HK-2 (cell line): ENCODE results near the gene TENM4.

Experiments
- DNase-seq: peaks from one replicate; pipeline ENCODE4 v3.0.0-alpha.2; 2018; ENCODE audit not compliant: unreplicated experiment

Gene TENM4

DNA sequence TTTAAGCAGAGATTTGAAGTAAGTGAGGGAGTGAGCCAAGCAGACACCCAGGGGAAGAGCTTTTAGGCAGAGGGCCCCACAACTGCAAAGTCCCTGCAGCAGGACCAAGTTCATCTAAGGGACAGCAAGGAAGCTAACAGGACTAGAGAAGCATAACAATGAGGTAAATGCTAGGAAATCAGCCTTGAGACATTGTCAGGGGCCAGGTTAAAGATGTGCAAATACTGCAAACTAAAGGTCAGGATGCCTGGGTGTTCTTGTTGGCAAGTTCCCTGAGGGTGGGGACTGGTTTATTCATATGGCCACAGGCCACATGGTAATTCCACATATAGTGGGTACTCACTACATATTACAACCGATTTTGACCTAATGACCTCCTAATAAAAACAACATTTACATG is 467.0 kb downstream of the TENM4 start:
- no peak for DNase-seq

DNA sequence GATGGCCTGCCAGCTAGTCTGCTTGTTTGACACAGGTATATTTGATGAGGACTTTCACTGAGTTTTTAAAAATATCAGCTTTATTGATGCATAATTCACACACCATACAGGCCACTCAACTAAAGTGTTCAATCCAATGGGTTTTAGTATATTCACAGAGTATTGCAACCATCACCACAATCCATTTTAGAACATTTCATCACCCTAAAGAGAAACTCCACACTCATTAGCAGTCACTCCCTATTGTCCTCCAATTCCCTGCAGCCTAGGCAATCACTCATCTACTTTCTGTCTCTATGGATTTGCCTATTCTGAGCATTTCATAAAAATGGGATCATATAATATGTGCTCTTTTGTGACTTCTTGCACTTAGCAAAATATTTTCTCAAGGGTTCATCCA is 468.2 kb downstream of the TENM4 start:
- no peak for DNase-seq

DNA sequence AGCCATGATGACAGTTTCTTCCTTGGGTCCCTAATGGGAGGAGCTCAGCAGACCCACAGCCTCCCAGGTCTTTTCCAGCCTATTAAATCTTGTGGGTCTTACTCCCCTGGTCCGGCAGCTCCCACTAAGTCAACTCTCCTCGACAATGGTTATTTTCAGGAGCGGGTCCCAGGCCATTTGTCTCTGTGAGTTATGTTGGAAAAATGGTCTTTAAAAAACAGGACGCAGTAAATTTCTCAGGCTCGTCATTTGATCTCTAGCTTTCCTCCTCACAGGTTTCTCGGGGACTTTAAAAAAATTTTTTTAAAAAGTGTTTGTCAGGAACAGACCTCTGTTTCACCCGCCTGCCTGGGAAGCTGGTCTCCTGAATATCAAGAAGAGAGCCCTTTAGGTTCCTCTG is 468.7 kb downstream of the TENM4 start:
- no peak for DNase-seq

DNA sequence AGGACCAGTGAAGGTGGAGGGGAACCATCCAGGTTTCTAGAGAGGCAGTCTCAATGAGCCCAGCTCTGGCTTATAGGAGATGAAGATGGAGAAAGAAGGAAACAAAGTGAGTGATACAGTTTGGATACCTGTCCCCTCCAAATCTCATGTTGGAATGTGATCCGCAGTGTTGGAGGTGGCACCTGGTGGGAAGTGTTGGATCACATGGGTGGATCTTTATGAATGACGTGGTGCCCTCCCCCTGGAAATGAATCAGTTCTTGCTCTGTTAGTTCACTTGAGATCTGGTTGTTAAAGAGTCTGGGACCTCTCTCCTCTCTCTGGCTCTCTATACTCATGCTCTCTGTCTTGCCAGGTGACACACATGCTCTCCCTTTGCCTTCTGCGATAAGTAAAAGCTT is 473.0 kb downstream of the TENM4 start:
- DNase-seq = no peak

DNA sequence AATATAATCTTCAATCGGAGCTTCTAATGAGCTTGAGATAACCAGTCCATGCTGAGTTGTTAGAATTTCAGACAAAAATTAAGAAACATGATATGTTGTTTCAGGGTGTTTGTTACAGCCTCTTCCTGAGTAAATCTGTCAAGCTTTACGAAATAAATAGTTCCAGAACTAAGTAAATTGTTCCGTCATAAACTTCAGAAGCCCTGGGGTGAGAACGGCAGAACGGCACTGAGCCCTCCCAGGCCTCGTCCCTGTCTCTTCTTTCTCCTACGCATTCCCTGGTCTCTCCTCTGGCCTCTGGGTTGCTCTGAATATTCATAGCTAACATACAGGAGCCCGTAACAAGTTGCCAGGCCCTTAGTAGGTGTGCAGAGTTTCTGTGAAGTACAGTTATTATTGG is 475.4 kb downstream of the TENM4 start:
- DNase-seq = no peak

DNA sequence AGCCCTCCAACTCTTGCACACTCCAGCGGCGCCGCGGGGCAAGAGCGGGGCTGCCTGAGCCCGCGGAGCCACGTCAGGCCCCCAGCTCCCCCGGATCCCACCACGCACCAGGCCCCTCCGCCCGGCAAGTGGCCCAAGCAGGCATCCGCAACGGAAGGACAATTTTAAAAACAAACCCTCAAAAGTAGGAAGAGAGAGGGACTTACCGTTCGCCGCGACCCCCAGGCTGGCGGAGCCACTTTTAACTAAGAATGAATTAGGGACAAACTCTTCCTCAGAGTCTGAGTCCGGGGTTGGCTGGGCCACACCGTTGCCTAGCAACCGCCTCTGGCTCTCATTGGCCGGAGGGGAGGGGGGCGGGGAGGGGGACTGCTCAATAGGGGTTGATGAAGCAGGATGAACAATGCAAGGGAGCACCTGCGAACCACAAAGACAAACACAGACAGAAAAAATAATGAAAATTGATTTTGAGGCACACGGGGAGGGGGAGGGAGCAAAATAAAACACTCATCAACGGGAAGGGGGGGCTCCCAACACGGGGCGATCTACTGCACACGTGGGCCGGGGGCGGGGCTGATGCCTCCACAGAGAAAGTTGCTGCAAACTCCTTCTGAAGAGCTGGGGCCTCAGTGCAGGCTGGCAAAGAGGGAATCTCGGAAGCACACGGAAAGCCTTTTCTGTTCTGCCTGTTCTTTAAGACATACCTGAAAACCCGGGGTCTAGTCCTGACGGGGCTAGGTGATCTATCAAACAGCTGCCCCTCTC is 478.7 kb downstream of the TENM4 start:
- DNase-seq = no peak

DNA sequence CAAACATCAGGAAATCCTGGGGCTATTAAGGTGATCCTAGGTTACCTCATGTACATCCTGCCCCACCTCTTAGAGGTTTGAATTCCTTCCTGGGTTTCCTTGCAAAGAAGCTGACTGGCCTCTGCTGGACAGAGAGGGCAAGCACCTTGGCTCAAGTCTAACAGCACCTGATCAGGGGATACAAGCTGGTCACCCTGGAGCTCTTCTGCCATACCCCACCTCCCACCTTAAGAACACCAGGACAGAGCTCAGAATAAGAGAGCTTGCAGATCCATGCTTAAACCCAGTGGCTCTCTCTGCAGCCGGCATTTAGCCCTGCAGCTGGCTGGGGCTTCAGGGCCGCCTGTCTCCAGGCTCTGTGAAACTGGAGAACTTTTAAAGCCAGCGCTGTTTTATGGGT is 479.6 kb downstream of the TENM4 start:
- peak; percentile 21 for DNase-seq

DNA sequence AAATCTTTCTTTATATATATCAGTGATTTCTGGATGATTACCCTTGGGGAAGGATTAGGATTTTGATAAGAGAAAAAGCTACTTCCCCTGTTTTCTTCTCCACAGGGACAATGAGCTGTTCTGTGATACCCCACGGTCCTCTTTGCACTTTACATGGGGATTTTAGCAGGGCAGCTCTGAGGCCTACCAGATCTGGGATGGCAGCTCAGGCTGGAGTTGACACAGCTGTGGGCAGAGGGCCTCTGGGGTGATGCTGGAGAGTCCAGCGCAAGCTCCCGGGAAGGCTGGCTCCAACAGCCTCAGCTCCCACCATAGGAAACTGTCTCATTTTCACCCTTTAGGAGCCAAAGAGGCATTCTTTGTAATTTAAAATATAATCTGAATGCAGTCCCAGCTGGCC is 482.4 kb downstream of the TENM4 start:
- DNase-seq = no peak

DNA sequence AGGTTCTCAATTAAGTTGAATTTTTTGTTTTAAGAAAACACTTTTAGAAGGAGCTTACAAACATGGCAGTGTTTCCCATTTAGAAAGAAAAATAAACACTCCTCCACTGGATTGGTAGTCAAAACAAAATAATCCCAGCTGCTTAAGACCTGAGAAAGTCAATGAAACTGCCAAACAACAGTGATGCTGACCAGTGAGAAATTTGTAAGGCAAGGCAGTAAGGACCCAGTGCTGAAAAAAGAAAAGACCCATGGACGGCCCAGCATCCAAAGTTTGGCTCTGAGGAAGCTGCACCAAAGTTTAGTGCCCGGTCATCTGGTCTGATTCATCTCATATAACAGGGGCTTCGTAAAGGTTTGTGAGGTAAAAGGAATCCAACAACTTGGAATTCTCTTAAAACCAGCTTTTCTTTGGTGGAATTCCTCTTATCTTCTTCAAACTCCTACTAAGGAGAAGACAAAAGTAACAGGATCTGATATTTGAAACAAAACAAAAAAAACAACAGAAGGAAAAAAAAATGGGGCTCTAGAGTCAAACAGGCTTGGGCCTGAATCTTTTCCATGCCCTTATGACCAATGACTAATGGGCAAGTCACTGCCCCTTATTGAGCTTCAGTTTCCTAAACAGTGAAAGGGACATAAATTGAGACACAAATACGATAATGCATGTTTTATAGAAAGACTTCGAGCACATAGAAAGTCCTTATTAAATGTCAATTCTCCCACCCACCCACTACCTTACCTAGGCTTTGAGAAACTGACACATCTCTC is 483.2 kb downstream of the TENM4 start:
- no peak for DNase-seq

DNA sequence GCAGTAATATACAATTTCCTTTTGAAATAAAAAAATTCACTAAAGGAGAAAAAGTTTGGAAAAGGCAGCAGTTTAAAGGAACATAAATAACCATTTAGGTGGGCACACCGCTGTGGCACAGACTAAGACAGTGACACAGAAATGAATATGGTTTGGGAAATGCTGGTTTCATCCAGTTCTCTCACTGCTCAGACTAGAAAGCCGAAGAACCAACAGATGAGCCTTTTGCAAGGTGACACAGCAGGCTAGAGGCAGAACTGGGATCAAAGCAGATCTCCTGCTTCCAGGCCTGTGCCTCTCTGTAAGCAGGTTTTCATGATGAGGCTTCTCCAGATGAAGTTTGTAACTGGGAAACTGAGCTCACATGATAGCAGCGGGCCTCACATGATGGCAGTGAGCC is 486.1 kb downstream of the TENM4 start:
- no peak for DNase-seq

DNA sequence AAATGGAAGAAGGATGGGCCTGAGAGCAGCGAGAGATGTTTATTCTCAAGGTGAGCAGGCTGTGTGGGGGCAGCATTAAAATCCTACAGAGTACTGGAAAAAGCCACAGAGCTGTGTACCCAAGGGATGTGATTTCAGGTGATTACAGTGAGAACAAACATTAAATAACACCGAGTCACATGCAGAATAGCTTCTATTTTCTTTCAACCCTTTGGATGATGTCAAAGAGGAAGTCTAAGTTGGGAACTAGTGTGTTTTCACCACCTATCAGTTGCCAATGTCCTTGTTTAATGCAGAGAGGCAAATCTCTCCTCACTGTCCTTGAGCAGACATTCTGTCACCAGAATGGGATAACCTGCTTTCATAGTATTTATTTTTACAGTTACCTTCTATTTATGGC is 486.6 kb downstream of the TENM4 start:
- DNase-seq = no peak

DNA sequence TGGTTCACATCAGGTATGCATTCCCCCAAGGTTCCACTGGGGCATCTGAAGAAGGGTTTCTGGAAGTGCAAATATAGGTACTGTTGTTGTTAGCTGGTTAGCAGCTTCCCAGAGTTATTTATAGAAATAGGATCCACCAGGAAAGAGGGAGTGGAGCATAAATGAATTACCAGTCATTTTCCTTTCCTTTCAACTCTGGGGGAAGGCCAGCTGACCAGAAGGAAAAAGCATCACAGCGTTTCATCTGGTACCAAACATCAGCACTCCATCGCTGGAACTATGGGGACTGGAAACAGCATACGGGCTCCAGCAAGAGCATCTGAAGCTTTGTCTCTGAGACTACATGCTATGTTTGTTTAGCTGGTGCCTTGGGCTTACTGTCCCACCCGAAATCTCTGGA is 487.9 kb downstream of the TENM4 start:
- no peak for DNase-seq

DNA sequence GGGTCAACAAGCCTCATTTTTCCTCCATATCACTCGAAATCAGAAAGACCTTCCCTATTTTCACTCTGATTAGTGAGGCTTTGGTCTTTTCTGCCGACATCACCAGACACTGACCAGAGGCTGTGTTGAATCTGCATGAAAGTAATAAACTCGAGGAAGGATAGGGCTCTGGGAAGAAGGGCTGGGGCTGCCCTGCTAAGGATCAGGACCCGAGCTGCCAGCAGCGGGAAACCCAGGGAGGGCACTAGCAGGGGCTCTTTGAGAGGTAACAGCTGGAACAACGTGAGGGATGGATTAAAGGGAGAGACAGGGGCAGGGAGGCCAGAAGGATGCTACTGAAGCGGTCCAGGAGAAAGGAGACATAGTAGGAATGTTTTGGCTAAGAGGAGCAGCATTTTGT is 488.7 kb downstream of the TENM4 start:
- no peak for DNase-seq

DNA sequence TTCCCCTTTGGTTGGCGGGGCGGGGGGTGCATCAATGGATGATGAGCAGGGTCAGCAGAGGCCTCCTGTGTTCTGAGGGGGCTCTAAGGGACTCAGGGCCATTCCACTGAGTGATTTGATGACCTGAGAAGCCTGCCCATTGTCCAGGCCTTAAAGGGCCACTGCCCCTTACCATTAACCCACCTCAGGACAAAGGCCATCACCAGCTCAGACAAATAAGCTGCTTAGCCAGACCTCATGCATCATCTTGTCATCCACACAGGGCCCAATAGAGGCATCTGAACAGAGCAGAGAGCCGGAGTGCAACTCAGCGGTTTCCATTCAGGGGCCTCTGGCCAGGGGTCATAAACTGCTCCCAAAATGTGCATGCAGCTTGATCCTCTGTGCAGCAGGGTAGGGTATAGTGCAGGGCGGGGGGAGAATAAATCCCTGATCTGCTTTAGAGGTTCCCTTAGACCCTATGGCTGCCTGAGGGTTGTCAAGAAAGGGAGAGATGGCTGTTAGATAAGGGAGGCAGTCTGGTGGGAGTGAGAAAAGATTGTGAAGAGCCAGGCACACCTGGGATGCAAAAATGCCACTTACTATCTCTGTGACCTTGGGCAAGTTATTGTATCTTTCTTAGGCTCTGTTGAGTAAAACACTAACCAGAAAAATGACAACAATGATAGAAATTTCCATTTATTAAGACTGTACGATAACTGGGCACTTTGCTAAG is 490.7 kb downstream of the TENM4 start:
- DNase-seq = no peak

DNA sequence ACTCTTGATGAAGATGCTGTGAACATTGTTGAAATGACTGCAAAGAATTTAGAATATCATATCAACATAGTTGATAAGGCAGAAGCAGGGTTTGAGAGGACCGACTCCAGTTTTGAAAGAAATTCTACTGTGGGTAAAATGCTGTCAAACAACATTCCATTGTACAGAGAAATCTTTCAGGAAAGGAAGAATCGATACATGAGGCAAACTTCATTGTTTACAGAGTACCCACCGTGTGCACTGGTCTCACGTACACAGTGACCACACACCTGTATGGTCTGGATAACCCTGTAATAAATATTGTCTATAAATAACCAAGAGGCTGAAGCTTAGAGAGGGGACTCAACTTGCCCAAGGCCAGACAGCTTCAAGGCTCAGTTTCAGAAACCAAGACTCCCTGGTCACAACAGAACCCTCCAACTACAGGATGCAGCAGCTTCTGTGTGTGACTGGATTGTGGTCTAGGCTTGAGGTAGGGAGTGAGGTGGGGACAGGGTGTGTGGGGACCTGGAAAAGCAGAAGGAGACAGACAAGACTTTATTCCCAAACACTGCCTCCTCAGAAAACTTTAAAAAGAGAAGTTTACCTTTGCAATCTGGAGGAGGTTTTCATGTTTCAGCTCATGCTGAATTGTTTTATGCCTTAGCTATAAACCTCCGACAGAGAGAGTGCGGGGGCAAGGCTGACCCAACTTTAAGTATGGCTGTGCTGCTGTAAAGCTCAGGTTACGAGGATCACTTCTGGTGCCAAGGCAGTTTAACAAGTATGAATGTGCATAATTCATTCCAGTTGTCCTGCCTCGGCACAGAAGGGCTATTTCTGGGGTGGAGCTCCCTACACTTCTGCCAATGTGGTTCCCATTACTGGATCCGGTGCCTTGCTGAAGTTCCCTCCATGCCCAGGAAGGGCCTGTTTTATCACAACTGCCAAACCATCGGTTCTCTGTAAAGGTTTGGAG is 493.6 kb downstream of the TENM4 start:
- DNase-seq = no peak

DNA sequence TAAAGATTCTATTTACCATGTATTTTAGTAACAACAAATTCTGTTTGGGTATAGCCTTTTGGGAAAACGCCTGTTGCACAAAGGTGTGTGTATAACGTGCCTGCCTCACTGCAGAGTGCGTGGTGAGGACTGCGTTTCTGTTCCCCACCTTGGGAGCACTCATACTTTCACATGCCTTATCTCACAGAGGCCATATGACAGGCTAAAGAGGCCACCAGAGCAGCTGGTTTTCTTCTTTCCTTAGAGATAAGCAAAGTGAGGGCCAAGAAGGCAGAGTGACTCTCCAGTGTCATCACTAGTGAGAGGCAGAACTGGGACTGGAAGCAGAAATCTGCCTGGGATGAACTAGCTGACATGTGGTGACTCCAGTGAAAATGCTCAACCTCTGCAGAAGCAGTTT is 497.0 kb downstream of the TENM4 start:
- no peak for DNase-seq

DNA sequence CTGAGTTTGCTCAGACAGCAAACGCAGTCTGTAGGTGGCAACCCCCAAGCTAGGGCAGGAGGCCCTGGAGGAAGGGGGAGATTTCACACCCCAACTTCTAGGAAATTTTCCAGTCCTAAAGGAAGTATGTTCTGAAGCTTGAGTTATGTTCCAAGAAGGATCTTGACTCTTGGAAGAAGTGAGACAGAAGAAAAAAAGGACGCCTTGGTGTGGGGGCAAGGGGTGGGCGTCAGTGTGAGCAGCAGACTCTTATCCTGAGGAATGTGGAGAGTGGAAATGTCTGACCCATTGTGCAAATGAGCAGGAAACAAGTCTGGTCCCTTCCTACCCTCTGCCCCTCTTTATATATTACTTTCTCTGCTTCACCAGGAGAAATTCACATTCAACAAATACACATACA is 497.7 kb downstream of the TENM4 start:
- DNase-seq = no peak

DNA sequence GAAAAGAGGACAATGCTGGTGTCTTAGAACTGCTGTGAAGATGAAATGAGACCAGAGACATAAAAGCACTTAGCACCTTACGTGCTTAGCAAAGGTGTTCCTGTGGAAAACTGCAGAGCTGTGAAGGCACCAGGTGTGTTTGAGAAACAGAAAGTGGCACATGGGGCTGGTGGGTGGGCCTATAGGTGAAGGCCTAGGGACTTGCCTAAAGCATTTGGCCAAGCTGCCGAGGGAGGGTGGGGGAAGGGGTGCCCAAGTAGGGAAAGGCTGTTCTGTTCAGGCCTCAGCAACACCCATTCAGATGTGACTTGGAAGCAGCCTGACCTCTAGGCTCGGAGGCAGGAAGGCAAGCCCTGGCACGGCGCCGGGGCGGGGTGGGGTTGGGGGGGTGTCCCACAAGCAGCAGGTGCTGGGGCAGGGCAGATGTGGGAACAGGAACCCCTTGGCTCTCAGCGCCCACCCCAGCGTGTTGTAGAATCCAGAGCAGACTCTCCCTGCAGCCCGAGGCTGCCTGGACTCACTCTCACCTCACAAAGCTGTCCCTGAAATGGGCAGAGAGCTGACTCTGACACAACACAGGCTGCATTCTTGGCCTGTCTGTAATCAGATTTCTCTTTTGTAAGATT is 499.5 kb downstream of the TENM4 start:
- DNase-seq = no peak

DNA sequence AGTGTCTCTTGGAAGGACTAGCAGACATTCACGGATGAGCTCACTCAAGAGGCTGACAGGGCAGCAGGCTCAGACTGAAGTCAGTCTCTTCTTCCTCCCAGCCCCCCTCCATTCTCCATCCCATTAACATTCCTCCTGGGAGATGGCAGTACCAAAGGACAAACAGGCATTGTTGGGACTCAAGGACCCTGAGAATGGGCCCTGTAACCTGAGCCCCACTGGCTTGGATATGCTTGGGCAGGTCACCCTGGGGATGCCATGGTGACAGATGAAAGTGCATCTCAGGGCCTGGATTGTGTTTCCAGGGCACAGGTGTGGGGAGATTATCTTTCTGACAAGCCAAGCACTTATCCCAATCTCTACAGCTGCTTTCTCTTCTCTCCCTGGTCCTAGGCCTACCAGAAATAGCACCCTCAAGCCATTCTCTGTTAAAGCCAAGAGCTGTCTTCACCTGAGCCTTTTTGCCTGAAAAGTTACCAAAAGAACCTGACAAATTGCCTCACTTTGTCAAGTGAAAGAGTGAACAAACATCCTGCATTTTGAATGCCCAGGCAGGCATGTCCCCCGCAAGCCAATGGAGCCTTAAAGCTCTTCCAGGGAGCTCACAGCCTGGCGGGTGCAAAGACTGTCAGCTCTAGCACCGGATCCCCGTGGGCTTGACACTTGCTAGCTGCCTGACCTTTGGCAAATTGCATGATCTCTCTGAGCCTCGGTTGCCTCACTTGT is 500.2 kb downstream of the TENM4 start:
- no peak for DNase-seq

DNA sequence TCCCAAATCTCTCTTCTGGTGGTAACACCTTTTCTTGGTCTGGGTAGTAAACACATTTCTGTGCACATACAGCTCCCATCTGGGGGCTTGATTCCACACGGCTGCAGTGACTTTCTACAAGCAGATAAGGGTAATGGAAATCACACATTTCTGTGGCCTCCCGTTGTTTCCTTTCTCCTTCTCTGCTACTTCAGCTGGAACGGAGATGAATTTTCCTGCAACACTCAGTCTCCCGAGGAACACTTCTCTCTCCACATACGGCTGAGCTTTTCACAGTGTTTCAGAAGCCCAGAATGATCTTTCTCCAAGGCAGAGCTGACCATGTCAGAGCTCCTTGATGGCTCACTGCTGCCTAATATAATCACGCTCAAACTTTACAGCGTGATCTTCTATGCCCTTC is 501.9 kb downstream of the TENM4 start:
- DNase-seq = no peak

DNA sequence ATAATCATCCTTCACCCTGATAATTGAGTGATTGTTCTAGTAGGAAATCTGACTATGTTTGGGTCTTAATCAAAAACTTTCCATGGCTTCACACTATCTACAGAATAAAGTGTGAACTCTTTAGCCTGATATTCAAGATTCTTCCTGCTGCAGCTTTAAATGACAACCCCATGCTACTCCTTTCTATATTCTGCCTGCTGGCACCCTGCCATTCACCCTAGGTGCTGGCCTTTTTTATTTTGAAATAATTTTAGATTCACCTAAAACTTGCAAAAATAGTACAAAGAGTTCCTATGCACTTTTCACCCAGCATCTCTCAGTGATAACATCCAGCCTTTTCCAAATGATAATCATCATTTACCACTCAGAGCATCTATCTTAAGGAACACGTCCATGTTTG is 502.8 kb downstream of the TENM4 start:
- DNase-seq = no peak
